GM23338 (cell line): Measurements from ENCODE around the gene GPHN. TPM values are rescaled to one million over a fixed set of nuclear protein-coding genes. Genes with fewer than 3 reads are reported as not detected.

ENCODE experiments used
- ATAC-seq: fragments of 200-7000 bp; cut with Tn5 transposase; 3 replicates; pipeline ENCODE4 v1.9.1; 2020
- DNase-seq: peaks from one replicate; pipeline ENCODE4 v3.0.0-alpha.2; 2015; ENCODE audit warnings: low spot score
- H2AFZ ChIP-seq: fragments of 200-600 bp; sonication (generic); 2 replicates; pipeline ENCODE4 v1.8.0; 2016; ENCODE audit warnings: antibody characterized with exemption, mild to moderate bottlenecking, moderate library complexity
- H3F3A ChIP-seq: fragments of 200-600 bp; sonication (generic); replicated peaks from 2 replicates; pipeline ENCODE4 v1.8.0; 2017; ENCODE audit warnings: antibody characterized with exemption, mixed run types, low read depth
- H3K27ac ChIP-seq: fragments of 200-600 bp; sonication (generic); 2 replicates; pipeline ENCODE4 v1.6.1; 2016; ENCODE audit warnings: low read depth
- H3K27me3 ChIP-seq: fragments of 200-600 bp; sonication (generic); 2 replicates; pipeline ENCODE4 v1.8.0; 2016; ENCODE audit warnings: mild to moderate bottlenecking, mixed run types, moderate library complexity; ENCODE audit not compliant: insufficient read depth
- H3K36me3 ChIP-seq: fragments of 200-600 bp; sonication (generic); 2 replicates; pipeline ENCODE4 v1.8.0; 2016; ENCODE audit warnings: mild to moderate bottlenecking; ENCODE audit not compliant: insufficient read depth
- H3K4me1 ChIP-seq: fragments of 200-600 bp; sonication (generic); 2 replicates; pipeline ENCODE4 v1.8.0; 2016; ENCODE audit warnings: mild to moderate bottlenecking, moderate library complexity; ENCODE audit not compliant: insufficient read depth
- H3K4me2 ChIP-seq: fragments of 200-600 bp; sonication (generic); 2 replicates; pipeline ENCODE4 v1.7.1; 2017; ENCODE audit warnings: mixed run types
- H3K4me3 ChIP-seq: fragments of 200-600 bp; sonication (generic); 2 replicates; pipeline ENCODE4 v1.6.1; 2016; ENCODE audit warnings: mixed run types
- H3K79me2 ChIP-seq: fragments of 200-600 bp; sonication (generic); replicated peaks from 2 replicates; pipeline ENCODE4 v1.8.0; 2017; ENCODE audit warnings: mild to moderate bottlenecking; ENCODE audit not compliant: insufficient read depth
- H3K9me2 ChIP-seq: fragments of 200-600 bp; sonication (generic); 2 replicates; pipeline ENCODE4 v1.8.0; 2017; ENCODE audit not compliant: insufficient read depth
- H4K20me1 ChIP-seq: fragments of 200-600 bp; sonication (generic); replicated peaks from 2 replicates; pipeline ENCODE4 v1.8.0; 2017; ENCODE audit warnings: mild to moderate bottlenecking; ENCODE audit not compliant: insufficient read depth
- H3K27ac Mint-ChIP-seq: 2 replicates; pipeline ENCODE4 v1.8.0; 2020; ENCODE audit warnings: inconsistent platforms, mild to moderate bottlenecking, moderate library complexity, mixed read lengths
- H3K27me3 Mint-ChIP-seq: 3 replicates; pipeline ENCODE4 v1.8.0; 2022; ENCODE audit warnings: low read depth, mild to moderate bottlenecking, moderate library complexity, mixed read lengths, inconsistent platforms; ENCODE audit not compliant: insufficient read depth, poor library complexity
- H3K36me3 Mint-ChIP-seq: 3 replicates; pipeline ENCODE4 v1.8.0; 2021; ENCODE audit warnings: low read depth, mild to moderate bottlenecking, inconsistent platforms, moderate library complexity, mixed read lengths
- H3K4me1 Mint-ChIP-seq: 3 replicates; pipeline ENCODE4 v1.8.0; 2020; ENCODE audit warnings: mild to moderate bottlenecking, inconsistent platforms, mixed read lengths
- H3K4me3 Mint-ChIP-seq: 3 replicates; pipeline ENCODE4 v1.8.0; 2021; ENCODE audit warnings: moderate library complexity, mild to moderate bottlenecking, inconsistent platforms, mixed read lengths
- H3K9me3 Mint-ChIP-seq: 3 replicates; pipeline ENCODE4 v1.8.0; 2020; ENCODE audit warnings: moderate library complexity, mild to moderate bottlenecking, inconsistent platforms, mixed read lengths
- EZH2phosphoT487 ChIP-seq: fragments of 200-600 bp; sonication (generic); IDR thresholded peaks from one replicate; pipeline ENCODE4 v1.8.1; 2018; ENCODE audit warnings: antibody characterized with exemption; ENCODE audit not compliant: unreplicated experiment
- JUNB ChIP-seq: IDR thresholded peaks from one replicate; pipeline ENCODE4 v1.6.1; 2016; ENCODE audit warnings: antibody characterized with exemption; ENCODE audit not compliant: unreplicated experiment
- STAT1 ChIP-seq: IDR thresholded peaks from one replicate; pipeline ENCODE4 v1.6.1; 2016; ENCODE audit warnings: antibody characterized with exemption; ENCODE audit not compliant: unreplicated experiment
- ZNF114 ChIP-seq: fragments of 250-450 bp; sonication (Bioruptor Pico); IDR thresholded peaks from 2 replicates; pipeline ENCODE4 v1.5.0; 2020; ENCODE audit warnings: mild to moderate bottlenecking, moderate library complexity
- ZNF331 ChIP-seq: fragments of 250-450 bp; sonication (Bioruptor Pico); IDR thresholded peaks from 2 replicates; pipeline ENCODE4 v1.5.0; 2020; ENCODE audit warnings: low read depth, mild to moderate bottlenecking, moderate library complexity
- polyA plus RNA-seq: library from polyadenylated mRNA; unstranded; fragments of >200 nt; fragmentation: Nextera tagmentation; extraction: Ambion mirVana; gene quantifications from 2 replicates; pipeline ENCODE4 v1.2.1, GENCODE V29; 2016
- total RNA-seq: library from RNA; depleted of rRNA; stranded (reverse); fragments of >200 nt; shearing (Covaris generic); gene quantifications from 2 replicates; pipeline ENCODE4 v1.2.3, GENCODE V29; 2014
- TF ChIP-seq, protein P1 (sequence below), 2 experiments: fragments of 200-600 bp in 1 of 2; sonication (generic) in 1 of 2; conservative IDR thresholded peaks; 2 replicates each; pipeline versions ENCODE4 v1.5.1 to v1.6.1; 2016 to 2017; ENCODE audit warnings: antibody characterized with exemption in 2 of 2, low read depth in 2 of 2, mild to moderate bottlenecking in 2 of 2, moderate library complexity in 1 of 2
- TF ChIP-seq, protein P2 (sequence below): IDR thresholded peaks from 2 replicates; pipeline ENCODE4 v1.6.1; 2016; ENCODE audit warnings: antibody characterized with exemption
- TF ChIP-seq, protein P3 (sequence below): IDR thresholded peaks from one replicate; pipeline ENCODE4 v1.6.1; 2018; ENCODE audit warnings: antibody characterized with exemption; ENCODE audit not compliant: unreplicated experiment

GPHN gene
- total and polyA plus RNA-seq, 2 experiments from 2014 or later, result 17.6 to 20.6 TPM

DNA sequence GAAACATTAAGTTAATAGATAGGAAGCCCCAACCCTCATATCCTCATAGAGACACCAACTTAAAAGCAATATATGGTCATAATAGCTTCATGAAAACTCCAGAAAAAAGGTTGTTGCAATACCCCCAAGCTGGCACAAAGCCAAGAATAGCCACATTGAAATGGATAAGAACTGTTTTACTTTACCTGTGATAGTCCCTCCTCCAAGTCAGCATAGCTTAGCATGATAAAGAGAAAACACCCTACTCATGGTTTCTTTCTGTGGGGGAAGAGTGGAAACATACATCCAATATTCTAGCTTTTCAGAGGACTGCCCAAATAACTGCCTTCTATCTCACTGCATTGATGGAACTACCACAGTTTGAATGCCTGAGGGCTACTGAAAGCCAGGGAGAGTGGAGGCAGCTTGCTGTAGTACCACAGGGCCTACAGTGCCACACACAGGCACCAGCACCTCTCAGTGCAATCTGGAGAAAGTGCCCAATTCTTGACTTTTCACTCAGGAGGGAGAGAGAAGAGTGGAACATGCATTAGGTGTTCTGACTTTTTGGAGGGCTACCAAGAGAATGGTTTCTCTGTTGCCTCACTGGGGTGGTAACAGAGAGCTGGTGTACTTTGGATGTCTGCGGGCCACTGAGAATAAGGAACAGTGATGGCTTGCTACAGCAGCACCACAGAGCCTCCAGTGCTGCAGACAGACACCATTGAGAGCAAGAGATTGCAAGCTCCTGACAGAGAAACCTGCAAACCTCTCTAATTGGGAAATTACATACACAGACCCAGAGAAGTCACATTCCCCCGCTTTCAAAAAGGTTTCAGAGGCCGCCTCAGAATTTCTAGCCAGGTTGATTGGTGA lies 524.2 kb downstream of the GPHN start:
- H3K27ac ChIP-seq, result peak overlapping the region; percentile 28
- H3K27ac Mint-ChIP-seq, result peak overlapping the region; percentile 86
- peaks cover 12% of the 10 kb centered on the region for H3K9me3 Mint-ChIP-seq
- no peaks in the 10 kb centered on the region for H3K27me3 ChIP-seq
- H3K27me3 Mint-ChIP-seq, result no peaks in the 10 kb centered on the region
- H3K4me3 Mint-ChIP-seq, result peak overlapping the region; percentile 32; the same call in 1 of the 3 replicates
- H3K79me2 ChIP-seq, result no peaks in the 10 kb centered on the region
- peaks cover 13% of the 10 kb centered on the region; the same call in 1 of the 2 replicates for H3K4me1 ChIP-seq
- H3K9me2 ChIP-seq, result no peaks in the 10 kb centered on the region
- H3K4me3 ChIP-seq, result 0 out of 2 replicates have a peak overlapping the region, but pooled peaks have one; percentile 5
- H4K20me1 ChIP-seq, result no peaks in the 10 kb centered on the region
- H2AFZ ChIP-seq, result peak overlapping the region; percentile 63; the same call in 1 of the 2 replicates
- H3K36me3 ChIP-seq, result no peaks in the 10 kb centered on the region
- H3K4me2 ChIP-seq, result peak overlapping the region; percentile 62
- H3K36me3 Mint-ChIP-seq, result peaks cover 19% of the 10 kb centered on the region
- DNase-seq (peak; percentile 33), ATAC-seq (peak; percentile 92)
- H3K4me1 Mint-ChIP-seq, result peaks cover 15% of the 10 kb centered on the region
- no peaks in the 10 kb centered on the region for H3F3A ChIP-seq
- no peak for TF ChIP-seq JUNB
- TF ChIP-seq, protein P1, sequence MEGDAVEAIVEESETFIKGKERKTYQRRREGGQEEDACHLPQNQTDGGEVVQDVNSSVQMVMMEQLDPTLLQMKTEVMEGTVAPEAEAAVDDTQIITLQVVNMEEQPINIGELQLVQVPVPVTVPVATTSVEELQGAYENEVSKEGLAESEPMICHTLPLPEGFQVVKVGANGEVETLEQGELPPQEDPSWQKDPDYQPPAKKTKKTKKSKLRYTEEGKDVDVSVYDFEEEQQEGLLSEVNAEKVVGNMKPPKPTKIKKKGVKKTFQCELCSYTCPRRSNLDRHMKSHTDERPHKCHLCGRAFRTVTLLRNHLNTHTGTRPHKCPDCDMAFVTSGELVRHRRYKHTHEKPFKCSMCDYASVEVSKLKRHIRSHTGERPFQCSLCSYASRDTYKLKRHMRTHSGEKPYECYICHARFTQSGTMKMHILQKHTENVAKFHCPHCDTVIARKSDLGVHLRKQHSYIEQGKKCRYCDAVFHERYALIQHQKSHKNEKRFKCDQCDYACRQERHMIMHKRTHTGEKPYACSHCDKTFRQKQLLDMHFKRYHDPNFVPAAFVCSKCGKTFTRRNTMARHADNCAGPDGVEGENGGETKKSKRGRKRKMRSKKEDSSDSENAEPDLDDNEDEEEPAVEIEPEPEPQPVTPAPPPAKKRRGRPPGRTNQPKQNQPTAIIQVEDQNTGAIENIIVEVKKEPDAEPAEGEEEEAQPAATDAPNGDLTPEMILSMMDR (conservative IDR thresholded peaks at IDR 0.05; ENCODE audit: low read depth in 2 of 2), result 0 out of 4 replicates have a peak, but pooled peaks of 1 of the 2 experiments have one; percentile 3

DNA sequence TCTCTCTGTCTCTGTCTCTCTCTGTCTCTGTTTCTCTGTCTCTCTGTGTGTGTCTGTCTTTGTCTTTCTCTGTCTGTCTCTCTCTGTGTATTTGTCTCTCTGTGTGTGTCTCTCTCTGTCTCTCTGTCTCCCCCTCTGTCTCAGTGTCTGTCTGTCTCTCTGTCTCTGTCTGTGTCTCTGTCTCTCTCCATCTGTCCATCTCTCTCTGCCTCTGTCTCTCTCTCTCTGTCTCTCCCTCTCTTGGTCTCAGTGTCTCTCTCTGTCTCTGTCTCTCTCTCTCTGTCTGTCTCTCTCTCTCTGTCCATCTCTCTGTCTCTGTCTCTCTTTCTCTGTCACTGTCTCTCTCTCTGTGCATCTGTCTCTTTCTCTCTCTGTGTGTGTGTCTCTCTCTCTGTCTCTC lies 537.5 kb downstream of the GPHN start:
- DNase-seq (no peak), ATAC-seq (no peak)
- Mint-ChIP-seq H3K36me3 (peaks cover 6% of the 10 kb centered on the region), H3K27ac (no peak overlapping the region), H3K9me3 (peaks cover 6% of the 10 kb centered on the region; the same call in 2 of the 3 replicates), H3K4me3 (no peak overlapping the region), H3K27me3 (peaks cover 2% of the 10 kb centered on the region), H3K4me1 (no peaks in the 10 kb centered on the region)
- Histone ChIP-seq H3K4me1 (no peaks in the 10 kb centered on the region), H3K4me3 (no peak overlapping the region), H3K27ac (no peak overlapping the region), H3K79me2 (no peaks in the 10 kb centered on the region), H3K4me2 (no peak overlapping the region), H3F3A (no peaks in the 10 kb centered on the region), H3K36me3 (no peaks in the 10 kb centered on the region; the same call in 1 of the 2 replicates), H2AFZ (no peak overlapping the region), H3K27me3 (no peaks in the 10 kb centered on the region), H3K9me2 (no peaks in the 10 kb centered on the region; the same call in 1 of the 2 replicates), H4K20me1 (no peaks in the 10 kb centered on the region)
- TF ChIP-seq, protein P2, sequence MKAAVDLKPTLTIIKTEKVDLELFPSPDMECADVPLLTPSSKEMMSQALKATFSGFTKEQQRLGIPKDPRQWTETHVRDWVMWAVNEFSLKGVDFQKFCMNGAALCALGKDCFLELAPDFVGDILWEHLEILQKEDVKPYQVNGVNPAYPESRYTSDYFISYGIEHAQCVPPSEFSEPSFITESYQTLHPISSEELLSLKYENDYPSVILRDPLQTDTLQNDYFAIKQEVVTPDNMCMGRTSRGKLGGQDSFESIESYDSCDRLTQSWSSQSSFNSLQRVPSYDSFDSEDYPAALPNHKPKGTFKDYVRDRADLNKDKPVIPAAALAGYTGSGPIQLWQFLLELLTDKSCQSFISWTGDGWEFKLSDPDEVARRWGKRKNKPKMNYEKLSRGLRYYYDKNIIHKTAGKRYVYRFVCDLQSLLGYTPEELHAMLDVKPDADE, result no peak
- no peak for TF ChIP-seq ZNF331 (CRISPR knock-in tag)
- TF ChIP-seq, protein P3, sequence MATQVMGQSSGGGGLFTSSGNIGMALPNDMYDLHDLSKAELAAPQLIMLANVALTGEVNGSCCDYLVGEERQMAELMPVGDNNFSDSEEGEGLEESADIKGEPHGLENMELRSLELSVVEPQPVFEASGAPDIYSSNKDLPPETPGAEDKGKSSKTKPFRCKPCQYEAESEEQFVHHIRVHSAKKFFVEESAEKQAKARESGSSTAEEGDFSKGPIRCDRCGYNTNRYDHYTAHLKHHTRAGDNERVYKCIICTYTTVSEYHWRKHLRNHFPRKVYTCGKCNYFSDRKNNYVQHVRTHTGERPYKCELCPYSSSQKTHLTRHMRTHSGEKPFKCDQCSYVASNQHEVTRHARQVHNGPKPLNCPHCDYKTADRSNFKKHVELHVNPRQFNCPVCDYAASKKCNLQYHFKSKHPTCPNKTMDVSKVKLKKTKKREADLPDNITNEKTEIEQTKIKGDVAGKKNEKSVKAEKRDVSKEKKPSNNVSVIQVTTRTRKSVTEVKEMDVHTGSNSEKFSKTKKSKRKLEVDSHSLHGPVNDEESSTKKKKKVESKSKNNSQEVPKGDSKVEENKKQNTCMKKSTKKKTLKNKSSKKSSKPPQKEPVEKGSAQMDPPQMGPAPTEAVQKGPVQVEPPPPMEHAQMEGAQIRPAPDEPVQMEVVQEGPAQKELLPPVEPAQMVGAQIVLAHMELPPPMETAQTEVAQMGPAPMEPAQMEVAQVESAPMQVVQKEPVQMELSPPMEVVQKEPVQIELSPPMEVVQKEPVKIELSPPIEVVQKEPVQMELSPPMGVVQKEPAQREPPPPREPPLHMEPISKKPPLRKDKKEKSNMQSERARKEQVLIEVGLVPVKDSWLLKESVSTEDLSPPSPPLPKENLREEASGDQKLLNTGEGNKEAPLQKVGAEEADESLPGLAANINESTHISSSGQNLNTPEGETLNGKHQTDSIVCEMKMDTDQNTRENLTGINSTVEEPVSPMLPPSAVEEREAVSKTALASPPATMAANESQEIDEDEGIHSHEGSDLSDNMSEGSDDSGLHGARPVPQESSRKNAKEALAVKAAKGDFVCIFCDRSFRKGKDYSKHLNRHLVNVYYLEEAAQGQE, result no peak
- TF ChIP-seq STAT1, result no peak
- TF ChIP-seq JUNB, result no peak
- no peak for TF ChIP-seq ZNF114
- no peak for TF ChIP-seq EZH2phosphoT487
